ENCODE results near the gene DSTYK.
"Not testable (repeated sequence)": the region's sequence is repeated elsewhere in the genome, so short reads cannot be mapped to it uniquely, and the experiment has no call there.

Gene DSTYK

DNA sequence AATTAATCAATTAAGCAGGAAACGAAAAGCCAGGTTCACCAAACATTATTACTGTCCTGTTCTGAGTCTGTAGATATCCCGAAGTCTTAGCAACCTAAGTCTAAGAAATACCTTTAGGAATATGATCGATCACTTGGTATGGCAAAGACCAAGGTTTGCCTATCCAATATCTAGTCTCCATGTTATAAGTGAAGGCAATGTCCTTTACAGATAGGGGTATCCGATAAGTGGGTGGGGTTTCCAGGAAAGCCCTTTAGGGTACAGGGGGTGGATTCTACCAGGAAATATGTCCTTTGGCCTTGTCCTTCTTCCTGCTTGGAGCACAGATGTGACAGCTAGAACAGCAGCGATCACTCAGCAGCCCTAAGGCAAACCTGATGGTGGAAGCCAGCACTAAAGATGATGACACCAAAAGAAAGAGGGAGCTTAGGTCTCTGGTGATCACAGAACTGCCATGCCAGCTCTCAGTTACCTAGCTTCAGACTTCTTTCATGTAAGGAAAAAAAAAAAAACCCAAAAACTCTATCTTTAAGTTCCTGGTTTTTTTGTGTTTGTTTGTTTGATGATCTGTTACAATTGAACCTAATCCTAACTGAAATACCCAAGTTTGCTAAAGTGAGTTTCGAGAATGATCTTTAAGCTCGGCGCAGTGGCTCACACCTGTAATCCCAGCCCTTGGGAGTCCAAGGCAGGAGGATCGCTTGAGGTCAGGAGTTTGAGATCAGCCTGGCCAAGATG, 40.8 kb downstream of the DSTYK start:
- DNase-seq (ENCODE audit: low spot score) = no peak

DNA sequence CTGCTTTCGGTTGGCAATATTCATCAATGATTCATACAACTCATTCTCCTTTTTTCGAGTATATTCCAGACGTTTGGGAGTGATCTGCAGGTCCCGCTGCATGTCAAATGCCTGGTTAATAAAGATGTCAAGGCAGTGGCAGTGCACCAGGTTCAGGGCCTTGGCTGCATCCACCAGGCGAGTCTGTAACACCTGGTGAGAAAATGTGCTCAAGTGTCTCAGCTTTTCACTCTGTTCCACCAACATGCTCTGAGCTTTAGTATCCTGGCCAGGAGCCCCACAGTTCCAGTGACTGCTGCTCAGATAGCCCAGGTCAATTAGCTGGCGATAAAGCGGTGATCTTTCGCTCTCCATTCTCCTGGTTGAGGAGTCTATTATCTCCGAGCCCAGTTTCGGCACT, 42.3 kb downstream of the DSTYK start:
- DNase-seq (ENCODE audit: low spot score) = peak; percentile 65

DNA sequence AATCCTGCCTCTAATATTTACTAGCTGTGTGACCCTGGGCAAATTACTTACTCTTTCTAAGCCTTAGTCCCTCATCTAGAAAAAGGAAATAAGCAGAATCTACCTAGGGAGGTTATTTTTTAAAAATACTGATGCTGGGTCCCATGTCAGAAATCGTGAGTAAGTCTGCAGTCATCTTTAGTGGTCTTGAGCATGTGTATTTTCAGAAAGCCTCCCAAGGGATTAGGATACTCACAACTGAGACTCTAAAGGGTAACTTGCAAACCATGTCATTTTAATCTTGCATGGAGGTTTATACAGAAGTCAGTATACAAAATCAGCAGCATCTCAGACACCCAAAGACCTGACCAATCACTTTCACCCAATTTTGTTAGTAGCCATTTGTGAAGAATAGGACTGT, 43.2 kb downstream of the DSTYK start:
- no peak for DNase-seq (ENCODE audit: low spot score)

DNA sequence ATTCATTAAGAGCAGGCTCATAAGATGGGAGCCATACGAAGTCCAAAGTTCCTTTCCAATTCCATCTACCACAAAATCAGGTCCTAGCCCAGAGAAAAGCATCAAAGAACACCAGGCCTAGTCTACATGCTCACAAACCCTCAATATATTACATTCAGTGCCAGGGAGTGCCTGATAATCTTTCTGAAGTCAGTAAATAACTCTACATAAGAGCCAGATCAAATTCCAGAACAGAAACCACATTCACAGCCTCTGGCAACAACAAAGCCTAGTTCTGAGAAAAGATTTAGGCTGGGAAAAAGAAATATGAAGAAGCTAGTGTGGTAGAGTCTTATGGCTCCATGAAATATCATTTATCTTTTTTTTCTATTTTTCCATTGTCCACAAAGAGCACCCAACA, 49.2 kb downstream of the DSTYK start:
- no peak for DNase-seq (ENCODE audit: low spot score)

DNA sequence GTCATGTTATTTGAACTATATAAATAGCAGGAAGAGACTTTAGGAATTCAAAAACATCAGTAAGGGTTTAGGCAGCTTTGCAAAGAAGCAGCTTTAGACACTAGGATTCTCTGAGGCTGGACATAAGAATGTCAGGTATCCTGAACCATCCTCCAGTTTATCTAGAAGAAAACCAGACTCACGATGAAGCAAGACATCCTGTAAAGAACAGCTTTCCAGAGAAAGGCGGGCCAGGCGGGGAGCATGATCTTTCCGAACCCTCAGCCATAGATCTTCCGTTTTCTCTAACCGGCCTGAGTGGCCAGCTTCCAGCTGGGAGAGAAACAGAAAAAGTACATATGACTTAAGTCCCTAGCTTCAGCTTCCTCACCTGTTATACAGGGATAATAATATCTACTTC, 50.4 kb downstream of the DSTYK start:
- no peak for DNase-seq (ENCODE audit: low spot score)

DNA sequence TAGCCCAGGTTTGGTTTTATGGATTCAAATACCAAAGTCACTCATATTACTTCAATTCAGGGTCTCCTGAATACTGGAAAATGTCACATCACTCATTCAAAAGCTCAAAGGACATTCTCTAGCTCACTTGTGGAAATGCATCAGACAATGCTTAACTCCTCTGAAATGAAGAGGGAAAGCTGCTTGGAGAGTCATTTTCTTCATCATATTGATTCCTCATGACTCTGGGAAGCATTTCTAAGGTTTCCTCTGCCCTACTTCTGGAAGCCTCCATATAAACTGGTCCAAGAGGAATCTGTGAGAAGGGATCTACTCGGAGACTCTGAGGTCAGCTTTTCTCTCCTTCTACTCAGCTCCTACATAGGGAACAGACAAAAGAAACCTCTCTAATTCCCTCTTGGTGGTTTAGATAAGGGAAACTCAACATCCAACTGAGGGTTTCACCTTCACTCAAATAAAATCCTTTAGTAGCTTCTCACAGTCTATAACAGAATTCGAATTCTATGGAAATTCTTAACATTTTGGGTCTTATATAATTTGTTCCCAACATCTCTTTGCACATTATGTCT, 53.4 kb downstream of the DSTYK start:
- no peak for DNase-seq (ENCODE audit: low spot score)

DNA sequence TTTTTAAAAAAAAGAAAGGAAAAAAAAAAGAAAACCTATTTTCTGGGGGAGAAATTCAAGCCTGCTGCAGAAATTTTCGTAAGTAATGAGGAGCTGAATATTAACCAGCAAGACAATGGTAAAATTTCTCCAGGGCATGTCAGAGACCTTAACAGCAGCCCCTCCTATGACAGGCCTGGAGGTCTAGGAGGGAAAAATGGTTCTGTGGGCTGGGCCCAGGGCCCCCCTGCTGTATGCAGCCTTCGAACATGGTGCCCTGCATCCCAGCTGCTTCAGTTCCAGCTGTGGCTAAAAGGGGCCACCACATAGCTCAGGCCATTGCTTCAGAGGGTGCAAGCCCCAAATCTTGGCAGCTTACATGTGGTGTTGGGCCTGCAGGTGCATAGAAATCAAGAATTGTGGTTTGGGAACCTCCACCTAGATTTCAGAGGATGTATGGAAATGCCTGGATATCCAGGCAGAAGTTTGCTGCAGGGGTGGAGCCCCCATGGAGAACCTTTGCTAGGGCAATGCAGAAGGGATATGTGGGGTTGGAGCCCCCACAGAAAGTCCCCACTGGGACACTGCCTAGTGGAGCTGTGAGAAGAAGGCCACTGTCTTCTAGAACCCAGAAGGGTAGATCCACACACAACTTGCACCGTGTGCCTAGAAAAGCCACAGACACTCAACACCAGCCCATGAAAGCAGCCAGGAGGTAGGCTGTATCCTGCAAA, 55.7 kb downstream of the DSTYK start:
- DNase-seq (ENCODE audit: low spot score) = not testable (repeated sequence)

GRCh38 chr1:205152505-205152904, 59.0 kb downstream of the DSTYK start:
- no peak for DNase-seq (ENCODE audit: low spot score)

GRCh38 chr1:205150651-205151428, 60.7 kb downstream of the DSTYK start:
- DNase-seq (ENCODE audit: low spot score) = no peak

DNA sequence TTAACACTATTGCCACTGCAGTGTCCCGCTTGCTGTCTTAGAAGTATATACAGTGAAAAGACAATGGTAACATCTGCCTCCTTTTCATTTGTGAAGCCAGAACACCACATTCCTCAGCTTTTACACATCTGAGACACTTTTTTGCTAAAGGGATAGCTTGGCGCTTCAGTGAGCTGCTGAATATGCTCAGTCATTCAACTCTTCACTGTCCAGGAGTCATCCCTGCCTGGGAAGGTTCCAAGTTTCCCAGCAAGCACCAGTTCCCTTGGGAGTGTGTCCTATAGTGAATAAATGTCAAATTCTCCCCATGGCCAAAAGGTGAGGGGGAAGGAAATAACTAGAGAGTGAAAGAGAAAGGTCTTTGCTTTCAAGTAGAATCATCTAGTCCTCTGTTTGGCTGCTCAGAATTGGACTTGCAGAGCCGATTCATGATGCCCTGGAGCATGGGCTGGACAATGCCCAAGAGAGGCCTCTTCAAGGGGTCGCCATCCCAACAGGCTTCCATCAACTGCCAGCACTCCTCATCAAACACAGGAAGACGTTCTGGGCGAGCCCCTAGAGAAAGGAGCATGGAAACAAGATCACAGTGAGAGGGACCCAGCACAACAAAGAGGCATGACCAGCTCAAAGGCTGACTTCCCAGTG, 64.2 kb downstream of the DSTYK start:
- no peak for DNase-seq (ENCODE audit: low spot score)

DNA sequence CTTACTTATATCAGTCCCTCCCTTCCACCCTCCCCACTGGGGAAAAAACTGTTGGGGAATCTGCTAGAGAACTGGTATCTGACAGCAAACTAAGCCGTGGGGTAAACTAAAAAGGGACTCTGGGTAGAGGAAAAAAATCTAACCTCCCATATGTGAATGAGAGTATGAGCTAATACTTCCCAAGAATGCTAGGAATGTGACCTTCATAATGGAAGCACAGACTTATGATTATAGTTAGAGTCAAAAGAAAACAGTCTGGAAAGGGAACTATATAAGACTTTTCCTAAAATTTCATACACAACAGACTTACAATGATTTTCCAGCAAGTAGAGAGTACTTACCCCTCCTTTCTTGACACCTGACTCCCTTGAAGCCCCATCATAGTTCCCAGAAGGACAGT, 66.8 kb downstream of the DSTYK start:
- no peak for DNase-seq (ENCODE audit: low spot score)

DNA sequence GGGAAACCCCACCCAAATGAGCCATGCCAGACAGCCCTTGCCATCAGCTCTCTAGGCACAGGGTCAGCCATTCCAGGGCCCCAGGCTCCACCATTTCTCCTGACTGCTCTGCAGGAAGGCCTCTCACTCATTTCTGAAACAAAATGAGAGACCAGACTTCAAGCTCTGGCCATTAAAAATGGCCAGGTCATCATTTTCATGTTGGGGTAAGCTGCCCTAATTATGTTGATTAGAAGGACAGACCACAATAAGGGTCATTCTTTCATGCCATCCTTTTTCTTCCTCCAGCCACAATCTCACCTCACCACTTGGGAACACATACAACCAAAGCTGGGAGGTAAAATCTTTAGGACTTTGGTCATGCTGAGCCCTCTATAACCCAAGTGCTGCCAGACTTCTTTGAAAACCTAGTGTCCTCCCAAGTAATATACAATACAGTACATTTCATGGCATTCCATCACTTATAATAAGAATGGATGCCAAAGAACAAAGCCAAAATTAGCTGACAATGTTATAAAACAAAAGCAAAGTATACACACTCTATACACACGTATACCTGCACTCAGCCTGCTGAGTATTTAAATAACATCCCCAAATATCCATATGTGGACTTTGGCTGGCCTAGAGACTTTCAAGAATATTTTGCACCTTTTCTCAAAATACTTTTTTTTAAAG, 67.3 kb downstream of the DSTYK start:
- no peak for DNase-seq (ENCODE audit: low spot score)

- no peak for DNase-seq (ENCODE audit: low spot score)
Measured at GRCh38 chr1:205142102-205142469, 69.4 kb downstream of the DSTYK start.

DNA sequence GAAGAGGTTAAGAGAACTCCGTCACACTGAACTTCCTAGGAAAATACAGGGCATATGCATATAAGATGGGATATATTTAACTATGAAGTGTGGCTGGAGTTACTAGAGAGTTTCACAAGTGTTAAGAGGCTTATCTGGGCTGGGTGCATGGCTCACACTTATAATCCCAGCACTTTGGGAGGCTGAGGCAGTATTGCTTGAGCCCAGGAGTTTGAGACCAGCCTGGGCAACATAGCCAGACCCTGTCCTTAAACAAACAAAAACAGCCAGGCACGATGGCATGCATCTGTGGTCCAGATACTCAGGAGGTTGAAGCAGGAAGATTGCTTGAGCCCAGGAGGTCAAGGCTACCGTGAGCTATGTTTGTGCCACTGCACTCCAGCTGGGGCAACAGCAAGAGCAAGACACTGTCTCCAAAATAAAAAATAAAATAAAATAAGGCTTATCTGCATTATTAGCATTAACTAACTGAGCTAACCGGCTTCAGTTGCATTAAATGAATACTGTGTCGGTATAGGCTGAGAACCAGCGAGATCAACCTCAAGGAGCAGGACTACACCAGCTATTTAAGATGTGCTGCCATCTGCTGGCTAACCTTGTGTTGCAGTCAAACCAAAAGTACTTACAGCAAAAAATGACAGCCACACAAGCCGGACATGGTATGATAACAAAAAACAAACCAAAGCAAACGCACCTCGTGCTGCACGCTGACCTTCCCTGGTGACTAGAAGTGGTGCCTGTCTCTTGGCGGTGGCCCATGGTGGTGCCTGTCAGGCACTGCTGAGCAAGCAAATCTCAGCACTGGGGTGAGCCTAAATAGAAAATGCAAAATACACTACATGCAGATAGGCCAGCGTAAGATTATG, 70.0 kb downstream of the DSTYK start:
- peak; percentile 95 for DNase-seq (ENCODE audit: low spot score)

GRCh38 chr1:205140113-205140512, 71.4 kb downstream of the DSTYK start:
- DNase-seq (ENCODE audit: low spot score) = no peak

GRCh38 chr1:205137901-205138300, 73.6 kb downstream of the DSTYK start:
- DNase-seq (ENCODE audit: low spot score) = peak; percentile 20

- no peak for DNase-seq (ENCODE audit: low spot score)
Measured at GRCh38 chr1:205133287-205133686, 78.2 kb downstream of the DSTYK start.

DNA sequence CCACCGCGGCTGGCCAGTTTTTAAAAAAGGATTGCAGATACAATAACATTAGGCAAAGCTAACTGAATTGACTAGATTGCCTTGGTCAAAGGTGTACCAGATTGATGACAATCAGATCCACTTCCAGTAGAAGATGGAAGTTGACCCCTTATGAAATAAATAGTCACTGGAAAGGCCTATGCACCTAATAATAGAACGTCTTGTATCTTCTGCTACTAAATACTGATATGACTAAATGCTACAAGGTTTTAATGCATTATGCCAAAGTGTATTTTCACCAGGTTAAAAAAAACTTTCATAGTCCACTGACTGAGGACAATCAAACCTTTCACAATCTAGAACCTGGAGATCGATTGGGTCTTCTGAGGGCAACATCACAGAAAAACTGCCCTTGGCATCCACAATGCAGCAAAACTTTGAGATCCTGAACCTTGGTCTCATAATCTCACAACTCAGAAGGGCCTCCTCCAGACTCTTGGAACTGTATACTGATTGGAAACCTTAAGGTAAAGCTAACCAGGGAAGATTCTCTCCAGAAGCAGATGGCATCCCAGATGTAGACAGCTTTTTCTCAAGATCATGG, 82.0 kb downstream of the DSTYK start:
- no peak for DNase-seq (ENCODE audit: low spot score)

DNA sequence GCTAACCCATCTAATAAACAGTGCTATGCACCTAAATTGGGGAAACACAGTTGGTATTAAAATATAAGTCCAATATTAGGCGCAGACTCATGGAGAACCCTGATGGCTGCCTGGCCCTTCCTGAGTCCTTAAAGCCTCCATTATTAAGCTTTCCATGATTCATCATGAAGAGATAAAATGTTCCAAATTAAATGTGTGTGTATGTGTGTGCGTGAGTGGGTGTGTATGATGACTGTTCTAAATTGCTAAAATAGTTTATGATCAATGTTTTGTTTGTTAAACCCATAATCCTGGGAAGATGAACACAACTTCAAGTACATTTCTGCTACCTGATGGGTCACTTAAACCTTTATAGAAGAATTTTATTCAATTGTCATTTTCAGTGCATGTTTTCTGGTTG, 83.5 kb downstream of the DSTYK start:
- no peak for DNase-seq (ENCODE audit: low spot score)

- no peak for DNase-seq (ENCODE audit: low spot score)
Measured at GRCh38 chr1:205127646-205128045, 83.9 kb downstream of the DSTYK start.
